WTC11 (cell line): ENCODE data around the gene IZUMO1.

Experiments
- E2F4 ChIP-seq: sonication (generic); formaldehyde crosslinking; IDR thresholded peaks from 2 replicates; pipeline ENCODE4 v1.8.1; 2022; ENCODE audit warnings: low read depth, mild to moderate bottlenecking, moderate library complexity, missing genetic modification reagents, borderline replicate concordance
- MAX ChIP-seq: sonication (generic); formaldehyde crosslinking; IDR thresholded peaks from 2 replicates; pipeline ENCODE4 v1.8.0; 2022; ENCODE audit warnings: mild to moderate bottlenecking, missing genetic modification reagents
- NFYB ChIP-seq: sonication (generic); formaldehyde crosslinking; conservative IDR thresholded peaks from 2 replicates; pipeline ENCODE4 v1.8.0; 2022; ENCODE audit warnings: low read depth, missing genetic modification reagents
- NR2C2 ChIP-seq: sonication (generic); formaldehyde crosslinking; IDR thresholded peaks from 2 replicates; pipeline ENCODE4 v1.8.0; 2022; ENCODE audit warnings: mild to moderate bottlenecking, missing genetic modification reagents
- PRDM15 ChIP-seq: sonication (generic); formaldehyde crosslinking; IDR thresholded peaks from 2 replicates; pipeline ENCODE4 v1.8.0; 2022; ENCODE audit warnings: missing genetic modification reagents
- ZNF121 ChIP-seq: sonication (generic); formaldehyde crosslinking; IDR thresholded peaks from 2 replicates; pipeline ENCODE4 v1.8.0; 2023; ENCODE audit warnings: missing genetic modification reagents
- ZNF396 ChIP-seq: fragments of 250-450 bp; sonication (Bioruptor Pico); IDR thresholded peaks from 2 replicates; pipeline ENCODE4 v1.8.0; 2021; ENCODE audit warnings: mild to moderate bottlenecking, moderate library complexity, borderline replicate concordance
- ZNF425 ChIP-seq: fragments of 250-450 bp; sonication (Bioruptor Pico); conservative IDR thresholded peaks from 2 replicates; pipeline ENCODE4 v1.9.0; 2021; ENCODE audit warnings: mild to moderate bottlenecking
- TF ChIP-seq, protein P1 (sequence below): fragments of 200-600 bp; IDR thresholded peaks from 2 replicates; pipeline ENCODE4 v1.8.0; 2022; ENCODE audit warnings: antibody characterized with exemption
- TF ChIP-seq, protein P2 (sequence below): sonication (generic); formaldehyde crosslinking; IDR thresholded peaks from 2 replicates; pipeline ENCODE4 v1.8.1; 2022; ENCODE audit warnings: missing genetic modification reagents, borderline replicate concordance
- TF ChIP-seq, protein P3 (sequence below): sonication (generic); formaldehyde crosslinking; IDR thresholded peaks from 2 replicates; pipeline ENCODE4 v1.8.0; 2022; ENCODE audit warnings: mild to moderate bottlenecking, missing genetic modification reagents

DNA sequence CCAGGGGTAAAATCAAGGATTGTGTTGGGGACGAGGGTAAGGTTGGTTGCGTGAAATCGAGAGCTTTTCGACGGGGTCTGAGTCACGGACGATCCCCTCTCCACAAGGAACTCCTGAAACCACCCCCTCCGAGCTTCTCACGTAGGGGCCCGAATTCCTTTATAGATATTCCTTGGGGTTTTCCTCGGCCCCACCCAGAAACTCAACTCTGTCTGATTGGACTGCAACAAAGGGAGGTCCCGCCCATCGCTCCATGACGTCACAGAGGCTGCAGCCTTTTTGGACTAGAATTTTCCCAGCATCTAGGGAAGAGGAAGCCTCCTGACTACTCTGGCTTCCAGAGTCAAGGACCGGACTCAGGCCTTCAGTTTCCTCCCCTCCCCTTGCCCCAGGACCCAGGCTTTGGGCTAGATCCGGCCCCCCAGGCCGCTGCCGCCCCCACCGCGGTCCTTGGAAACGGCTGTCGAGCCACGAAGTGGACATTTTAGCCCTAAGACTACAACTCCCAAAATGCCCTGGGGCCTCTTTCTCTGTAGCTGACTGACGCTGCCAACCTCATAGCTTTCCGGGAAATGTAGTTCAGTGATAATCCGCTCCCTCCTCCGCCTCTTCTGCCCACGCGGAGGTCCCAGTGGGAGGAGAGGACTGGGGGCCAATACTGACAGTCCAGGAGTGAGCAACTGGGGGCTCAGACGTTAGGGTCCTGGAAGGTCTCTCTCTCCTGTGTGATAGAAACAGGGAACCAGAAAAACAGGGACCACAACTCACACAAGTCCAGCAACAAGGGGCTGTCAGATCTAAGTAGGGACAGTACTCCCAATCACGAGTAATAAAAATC lies at the start of gene IZUMO1:
- no peak for TF ChIP-seq ZNF425
- TF ChIP-seq, protein P1, sequence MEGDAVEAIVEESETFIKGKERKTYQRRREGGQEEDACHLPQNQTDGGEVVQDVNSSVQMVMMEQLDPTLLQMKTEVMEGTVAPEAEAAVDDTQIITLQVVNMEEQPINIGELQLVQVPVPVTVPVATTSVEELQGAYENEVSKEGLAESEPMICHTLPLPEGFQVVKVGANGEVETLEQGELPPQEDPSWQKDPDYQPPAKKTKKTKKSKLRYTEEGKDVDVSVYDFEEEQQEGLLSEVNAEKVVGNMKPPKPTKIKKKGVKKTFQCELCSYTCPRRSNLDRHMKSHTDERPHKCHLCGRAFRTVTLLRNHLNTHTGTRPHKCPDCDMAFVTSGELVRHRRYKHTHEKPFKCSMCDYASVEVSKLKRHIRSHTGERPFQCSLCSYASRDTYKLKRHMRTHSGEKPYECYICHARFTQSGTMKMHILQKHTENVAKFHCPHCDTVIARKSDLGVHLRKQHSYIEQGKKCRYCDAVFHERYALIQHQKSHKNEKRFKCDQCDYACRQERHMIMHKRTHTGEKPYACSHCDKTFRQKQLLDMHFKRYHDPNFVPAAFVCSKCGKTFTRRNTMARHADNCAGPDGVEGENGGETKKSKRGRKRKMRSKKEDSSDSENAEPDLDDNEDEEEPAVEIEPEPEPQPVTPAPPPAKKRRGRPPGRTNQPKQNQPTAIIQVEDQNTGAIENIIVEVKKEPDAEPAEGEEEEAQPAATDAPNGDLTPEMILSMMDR: no peak
- no peak for TF ChIP-seq ZNF396 (CRISPR knock-in tag)
- no peak for TF ChIP-seq PRDM15 (CRISPR knock-in tag)
- TF ChIP-seq, protein P2, sequence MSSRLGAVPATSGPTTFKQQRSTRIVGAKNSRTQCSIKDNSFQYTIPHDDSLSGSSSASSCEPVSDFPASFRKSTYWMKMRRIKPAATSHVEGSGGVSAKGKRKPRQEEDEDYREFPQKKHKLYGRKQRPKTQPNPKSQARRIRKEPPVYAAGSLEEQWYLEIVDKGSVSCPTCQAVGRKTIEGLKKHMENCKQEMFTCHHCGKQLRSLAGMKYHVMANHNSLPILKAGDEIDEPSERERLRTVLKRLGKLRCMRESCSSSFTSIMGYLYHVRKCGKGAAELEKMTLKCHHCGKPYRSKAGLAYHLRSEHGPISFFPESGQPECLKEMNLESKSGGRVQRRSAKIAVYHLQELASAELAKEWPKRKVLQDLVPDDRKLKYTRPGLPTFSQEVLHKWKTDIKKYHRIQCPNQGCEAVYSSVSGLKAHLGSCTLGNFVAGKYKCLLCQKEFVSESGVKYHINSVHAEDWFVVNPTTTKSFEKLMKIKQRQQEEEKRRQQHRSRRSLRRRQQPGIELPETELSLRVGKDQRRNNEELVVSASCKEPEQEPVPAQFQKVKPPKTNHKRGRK (CRISPR knock-in tag): no peak
- TF ChIP-seq, protein P3, sequence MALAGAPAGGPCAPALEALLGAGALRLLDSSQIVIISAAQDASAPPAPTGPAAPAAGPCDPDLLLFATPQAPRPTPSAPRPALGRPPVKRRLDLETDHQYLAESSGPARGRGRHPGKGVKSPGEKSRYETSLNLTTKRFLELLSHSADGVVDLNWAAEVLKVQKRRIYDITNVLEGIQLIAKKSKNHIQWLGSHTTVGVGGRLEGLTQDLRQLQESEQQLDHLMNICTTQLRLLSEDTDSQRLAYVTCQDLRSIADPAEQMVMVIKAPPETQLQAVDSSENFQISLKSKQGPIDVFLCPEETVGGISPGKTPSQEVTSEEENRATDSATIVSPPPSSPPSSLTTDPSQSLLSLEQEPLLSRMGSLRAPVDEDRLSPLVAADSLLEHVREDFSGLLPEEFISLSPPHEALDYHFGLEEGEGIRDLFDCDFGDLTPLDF (CRISPR knock-in tag): no peak
- TF ChIP-seq E2F4: no peak
- TF ChIP-seq ZNF121 (CRISPR knock-in tag): no peak
- peak; percentile 80 for TF ChIP-seq NFYB
- no peak for TF ChIP-seq MAX (CRISPR knock-in tag)
- TF ChIP-seq NR2C2: no peak
